Measurements from ENCODE around the gene EEF1B2. TPM values are rescaled to one million over a fixed set of nuclear protein-coding genes. Genes with fewer than 3 reads are reported as not detected.
A peak's percentile ranks its signal among the peaks of the same experiment; 100 is the strongest.

EEF1B2 gene
- total and polyA plus RNA-seq, 2 of the 13 experiments (the other 11 are each of a cell fraction or from before 2014, with no cell fraction given): 1,284 to 1,731 TPM

DNA sequence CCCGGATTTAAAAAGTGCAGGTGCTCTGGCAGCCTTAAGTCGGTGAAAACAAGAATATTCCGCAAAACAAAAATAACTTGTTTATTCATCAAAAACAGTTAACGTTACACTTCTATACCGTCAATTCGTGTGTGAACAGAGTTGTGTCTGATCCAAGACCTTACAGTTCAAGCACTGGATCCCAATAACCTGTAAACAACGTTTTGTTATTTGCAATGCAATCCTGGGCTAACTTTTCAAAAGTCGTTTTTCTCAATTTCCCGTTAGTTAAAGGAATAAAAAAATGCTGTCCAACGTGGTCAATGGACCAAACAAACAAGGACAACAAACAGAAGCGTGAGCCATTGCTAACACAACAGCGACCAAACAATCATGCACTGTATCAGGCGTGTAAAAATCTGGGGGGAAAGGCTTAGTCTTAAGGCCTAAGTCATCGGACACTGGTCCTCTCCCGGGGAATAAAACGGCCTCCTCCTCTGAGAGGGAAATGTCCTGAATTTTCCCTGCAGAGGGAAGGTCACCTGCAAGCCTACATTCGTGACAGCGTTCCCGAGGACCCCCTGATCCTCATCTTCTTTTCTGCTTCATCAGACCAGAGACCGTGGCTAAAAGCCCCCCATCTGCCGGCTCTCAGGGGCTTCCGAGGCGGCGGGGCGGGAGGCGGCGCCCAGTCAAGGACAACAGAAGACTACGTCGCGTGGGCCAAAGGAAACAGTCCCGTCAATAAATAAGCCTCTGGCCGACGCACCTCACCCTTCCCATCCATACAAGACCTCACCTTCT, 941 bp upstream of the EEF1B2 start (continued):
- no peak for TF ChIP-seq ZNF639 (CRISPR knock-in tag; conservative IDR thresholded peaks at IDR 0.05)
- no peak for TF ChIP-seq SP140L (CRISPR knock-in tag; IDR thresholded peaks at IDR 0.05; ENCODE audit: borderline replicate concordance)
- no peak for TF ChIP-seq ZNF646 (CRISPR knock-in tag; IDR thresholded peaks at IDR 0.05)
- TF ChIP-seq ARID2 (CRISPR knock-in tag; IDR thresholded peaks at IDR 0.05; ENCODE audit: borderline replicate concordance): peak; percentile 32; the same call in 1 of the 2 replicates
- TF ChIP-seq ZNF792 (CRISPR knock-in tag; IDR thresholded peaks at IDR 0.05): no peak
- TF ChIP-seq, protein P1, sequence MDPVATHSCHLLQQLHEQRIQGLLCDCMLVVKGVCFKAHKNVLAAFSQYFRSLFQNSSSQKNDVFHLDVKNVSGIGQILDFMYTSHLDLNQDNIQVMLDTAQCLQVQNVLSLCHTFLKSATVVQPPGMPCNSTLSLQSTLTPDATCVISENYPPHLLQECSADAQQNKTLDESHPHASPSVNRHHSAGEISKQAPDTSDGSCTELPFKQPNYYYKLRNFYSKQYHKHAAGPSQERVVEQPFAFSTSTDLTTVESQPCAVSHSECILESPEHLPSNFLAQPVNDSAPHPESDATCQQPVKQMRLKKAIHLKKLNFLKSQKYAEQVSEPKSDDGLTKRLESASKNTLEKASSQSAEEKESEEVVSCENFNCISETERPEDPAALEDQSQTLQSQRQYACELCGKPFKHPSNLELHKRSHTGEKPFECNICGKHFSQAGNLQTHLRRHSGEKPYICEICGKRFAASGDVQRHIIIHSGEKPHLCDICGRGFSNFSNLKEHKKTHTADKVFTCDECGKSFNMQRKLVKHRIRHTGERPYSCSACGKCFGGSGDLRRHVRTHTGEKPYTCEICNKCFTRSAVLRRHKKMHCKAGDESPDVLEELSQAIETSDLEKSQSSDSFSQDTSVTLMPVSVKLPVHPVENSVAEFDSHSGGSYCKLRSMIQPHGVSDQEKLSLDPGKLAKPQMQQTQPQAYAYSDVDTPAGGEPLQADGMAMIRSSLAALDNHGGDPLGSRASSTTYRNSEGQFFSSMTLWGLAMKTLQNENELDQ (CRISPR knock-in tag; IDR thresholded peaks at IDR 0.05; ENCODE audit: borderline replicate concordance): no peak
- TF ChIP-seq ZBTB3 (CRISPR knock-in tag; IDR thresholded peaks at IDR 0.05; ENCODE audit: borderline replicate concordance, low read depth): peak; percentile 77; the same call in 1 of the 2 replicates
- no peak for TF ChIP-seq ZNF569 (CRISPR knock-in tag; IDR thresholded peaks at IDR 0.05; ENCODE audit: borderline replicate concordance)
- TF ChIP-seq, protein P2, sequence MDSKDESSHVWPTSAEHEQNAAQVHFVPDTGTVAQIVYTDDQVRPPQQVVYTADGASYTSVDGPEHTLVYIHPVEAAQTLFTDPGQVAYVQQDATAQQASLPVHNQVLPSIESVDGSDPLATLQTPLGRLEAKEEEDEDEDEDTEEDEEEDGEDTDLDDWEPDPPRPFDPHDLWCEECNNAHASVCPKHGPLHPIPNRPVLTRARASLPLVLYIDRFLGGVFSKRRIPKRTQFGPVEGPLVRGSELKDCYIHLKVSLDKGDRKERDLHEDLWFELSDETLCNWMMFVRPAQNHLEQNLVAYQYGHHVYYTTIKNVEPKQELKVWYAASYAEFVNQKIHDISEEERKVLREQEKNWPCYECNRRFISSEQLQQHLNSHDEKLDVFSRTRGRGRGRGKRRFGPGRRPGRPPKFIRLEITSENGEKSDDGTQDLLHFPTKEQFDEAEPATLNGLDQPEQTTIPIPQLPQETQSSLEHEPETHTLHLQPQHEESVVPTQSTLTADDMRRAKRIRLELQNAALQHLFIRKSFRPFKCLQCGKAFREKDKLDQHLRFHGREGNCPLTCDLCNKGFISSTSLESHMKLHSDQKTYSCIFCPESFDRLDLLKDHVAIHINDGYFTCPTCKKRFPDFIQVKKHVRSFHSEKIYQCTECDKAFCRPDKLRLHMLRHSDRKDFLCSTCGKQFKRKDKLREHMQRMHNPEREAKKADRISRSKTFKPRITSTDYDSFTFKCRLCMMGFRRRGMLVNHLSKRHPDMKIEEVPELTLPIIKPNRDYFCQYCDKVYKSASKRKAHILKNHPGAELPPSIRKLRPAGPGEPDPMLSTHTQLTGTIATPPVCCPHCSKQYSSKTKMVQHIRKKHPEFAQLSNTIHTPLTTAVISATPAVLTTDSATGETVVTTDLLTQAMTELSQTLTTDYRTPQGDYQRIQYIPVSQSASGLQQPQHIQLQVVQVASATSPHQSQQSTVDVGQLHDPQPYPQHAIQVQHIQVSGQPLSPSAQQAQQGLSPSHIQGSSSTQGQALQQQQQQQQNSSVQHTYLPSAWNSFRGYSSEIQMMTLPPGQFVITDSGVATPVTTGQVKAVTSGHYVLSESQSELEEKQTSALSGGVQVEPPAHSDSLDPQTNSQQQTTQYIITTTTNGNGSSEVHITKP (CRISPR knock-in tag; IDR thresholded peaks at IDR 0.05; ENCODE audit: low read depth): no peak
- TF ChIP-seq ZNF441 (CRISPR knock-in tag; IDR thresholded peaks at IDR 0.05; ENCODE audit: borderline replicate concordance): 0 out of 2 replicates have a peak, but pooled peaks have one; percentile 69
- TF ChIP-seq, protein P3, sequence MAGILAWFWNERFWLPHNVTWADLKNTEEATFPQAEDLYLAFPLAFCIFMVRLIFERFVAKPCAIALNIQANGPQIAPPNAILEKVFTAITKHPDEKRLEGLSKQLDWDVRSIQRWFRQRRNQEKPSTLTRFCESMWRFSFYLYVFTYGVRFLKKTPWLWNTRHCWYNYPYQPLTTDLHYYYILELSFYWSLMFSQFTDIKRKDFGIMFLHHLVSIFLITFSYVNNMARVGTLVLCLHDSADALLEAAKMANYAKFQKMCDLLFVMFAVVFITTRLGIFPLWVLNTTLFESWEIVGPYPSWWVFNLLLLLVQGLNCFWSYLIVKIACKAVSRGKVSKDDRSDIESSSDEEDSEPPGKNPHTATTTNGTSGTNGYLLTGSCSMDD (CRISPR knock-in tag; IDR thresholded peaks at IDR 0.05): no peak
